ELF-1 (cell line): ENCODE measurements around the gene PGC.
A peak's percentile ranks its signal among the peaks of the same experiment; 100 is the strongest.

Experiments used
- DNase-seq: peaks from one replicate; pipeline ENCODE4 v3.0.0-alpha.2; 2016; ENCODE audit warnings: low read depth, low spot score

Gene PGC

DNA sequence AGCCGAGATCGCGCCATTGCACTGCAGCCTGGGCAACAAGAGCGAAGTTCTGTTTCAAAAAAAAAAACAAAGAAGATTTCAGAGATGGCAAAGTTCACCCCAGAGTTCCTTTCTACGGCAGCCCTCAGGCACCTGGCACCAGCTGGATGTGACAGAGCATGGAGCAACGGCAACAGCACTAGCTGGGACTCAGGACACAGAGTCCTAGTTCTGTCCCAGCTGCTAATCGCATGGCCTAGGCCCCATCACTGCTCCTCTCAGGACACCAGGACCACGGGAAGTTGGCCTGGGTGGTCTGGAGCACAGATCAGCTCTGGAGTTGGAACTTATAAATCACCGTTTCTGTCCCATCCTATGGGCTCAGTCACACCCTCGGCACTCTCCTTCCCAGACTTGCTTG lies 1.1 kb downstream of the PGC start:
- DNase-seq = no peak

DNA sequence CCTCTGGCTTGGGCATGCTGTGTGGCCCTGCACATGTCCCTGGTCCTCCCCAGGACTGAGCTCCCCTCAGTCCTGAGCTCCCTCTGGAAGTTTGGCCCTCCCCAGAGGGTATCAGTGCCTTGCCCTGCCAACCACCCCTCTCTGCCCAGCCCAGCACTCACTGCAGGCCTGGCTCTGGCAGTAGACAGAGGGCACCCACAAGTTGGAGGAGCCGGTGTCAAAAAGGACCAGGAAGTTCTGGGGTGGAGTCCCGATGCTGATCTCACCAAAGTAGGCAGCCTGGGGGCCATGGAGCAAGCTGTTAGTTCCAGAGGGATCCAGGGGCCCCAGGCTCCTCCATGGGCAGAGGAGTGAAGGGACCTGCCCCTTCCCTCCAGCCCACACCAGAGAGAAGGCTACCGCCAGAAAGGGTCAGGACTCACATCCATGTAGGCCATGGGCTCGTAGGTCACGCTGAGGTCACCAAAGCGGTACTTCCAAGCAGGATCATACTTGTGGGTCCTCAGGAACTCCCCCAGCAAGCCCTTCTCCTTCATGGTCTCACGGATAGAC lies 2.9 kb downstream of the PGC start:
- no peak for DNase-seq

DNA sequence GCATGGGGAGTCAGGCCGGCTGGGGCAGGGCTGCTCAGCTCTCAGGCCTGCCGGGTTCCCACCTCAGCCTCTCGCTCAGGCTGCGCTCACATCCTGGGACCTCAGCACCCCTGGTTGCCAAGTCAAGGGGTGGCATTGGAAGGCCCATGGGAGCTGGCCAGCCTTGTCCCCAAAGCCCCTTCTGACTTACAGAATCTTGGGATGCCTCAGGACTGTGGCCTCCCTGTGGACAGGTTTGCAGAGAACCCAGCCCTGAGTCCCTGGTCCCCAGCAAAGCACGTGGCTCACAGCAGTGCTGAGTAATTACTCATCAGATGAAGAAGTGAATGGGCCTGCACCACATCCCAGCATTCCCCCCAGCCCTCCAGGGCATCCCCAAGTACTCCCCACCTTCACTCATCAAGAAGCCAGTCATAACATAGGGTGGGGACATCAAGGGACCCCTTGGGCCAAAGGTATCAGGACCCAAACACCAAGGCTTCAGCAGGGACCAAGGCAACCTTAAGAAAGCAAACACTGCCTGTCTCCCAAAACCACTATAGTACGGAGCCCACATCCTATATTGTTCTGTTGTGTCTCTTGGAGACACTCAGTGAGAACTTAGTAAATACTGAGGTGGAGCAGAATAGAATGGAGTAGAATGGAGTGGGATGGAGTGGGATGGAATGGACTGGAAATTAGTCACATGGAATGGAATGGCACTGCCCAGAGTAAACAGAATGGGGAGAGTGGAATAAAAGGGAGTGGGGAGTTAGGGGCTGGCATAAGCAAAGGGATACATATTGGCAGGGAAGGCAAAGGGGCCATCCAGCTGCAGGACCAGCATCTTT lies 3.6 kb downstream of the PGC start:
- no peak for DNase-seq

DNA sequence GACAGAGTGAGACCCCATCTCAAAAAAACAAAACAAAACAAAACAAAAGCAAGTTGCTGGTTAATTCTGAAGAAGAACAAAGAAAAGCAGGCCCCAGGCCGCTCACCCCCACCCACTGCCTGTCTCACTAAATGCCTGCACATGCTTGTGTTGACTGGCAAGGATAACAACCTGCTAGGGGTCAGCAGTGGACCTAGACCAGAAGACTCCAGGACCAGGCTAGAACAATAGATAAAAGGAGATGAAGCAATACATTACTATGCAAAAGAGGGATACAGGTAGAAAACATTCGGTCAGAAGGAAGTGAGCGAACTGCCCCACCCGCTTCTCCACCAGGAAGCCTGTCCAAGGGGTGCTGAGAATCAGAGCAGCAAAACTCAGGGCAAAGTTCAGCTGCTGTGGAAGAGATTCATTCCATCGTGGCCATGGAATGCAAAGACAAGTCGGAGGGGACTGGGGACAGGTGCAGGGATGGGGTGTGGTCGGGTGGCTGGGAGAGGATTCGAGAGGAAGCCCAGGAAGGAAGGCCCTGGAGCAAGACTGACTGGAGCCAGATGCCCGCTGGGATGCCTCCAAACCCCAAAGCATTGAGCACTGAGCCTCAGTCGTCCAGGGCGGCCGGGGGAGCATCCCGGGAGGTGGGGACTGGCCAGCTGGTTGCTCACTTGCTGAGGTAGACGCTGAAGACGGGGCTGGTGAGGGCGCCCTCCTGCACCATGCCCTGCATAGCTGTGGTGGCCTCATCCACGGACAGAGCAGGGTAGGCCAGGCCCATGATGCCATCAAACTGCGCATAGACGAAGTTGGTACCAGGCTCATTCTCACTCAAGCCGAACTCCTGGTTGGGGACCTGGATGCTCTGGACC lies 5.3 kb downstream of the PGC start:
- peak; percentile 57 for DNase-seq

DNA sequence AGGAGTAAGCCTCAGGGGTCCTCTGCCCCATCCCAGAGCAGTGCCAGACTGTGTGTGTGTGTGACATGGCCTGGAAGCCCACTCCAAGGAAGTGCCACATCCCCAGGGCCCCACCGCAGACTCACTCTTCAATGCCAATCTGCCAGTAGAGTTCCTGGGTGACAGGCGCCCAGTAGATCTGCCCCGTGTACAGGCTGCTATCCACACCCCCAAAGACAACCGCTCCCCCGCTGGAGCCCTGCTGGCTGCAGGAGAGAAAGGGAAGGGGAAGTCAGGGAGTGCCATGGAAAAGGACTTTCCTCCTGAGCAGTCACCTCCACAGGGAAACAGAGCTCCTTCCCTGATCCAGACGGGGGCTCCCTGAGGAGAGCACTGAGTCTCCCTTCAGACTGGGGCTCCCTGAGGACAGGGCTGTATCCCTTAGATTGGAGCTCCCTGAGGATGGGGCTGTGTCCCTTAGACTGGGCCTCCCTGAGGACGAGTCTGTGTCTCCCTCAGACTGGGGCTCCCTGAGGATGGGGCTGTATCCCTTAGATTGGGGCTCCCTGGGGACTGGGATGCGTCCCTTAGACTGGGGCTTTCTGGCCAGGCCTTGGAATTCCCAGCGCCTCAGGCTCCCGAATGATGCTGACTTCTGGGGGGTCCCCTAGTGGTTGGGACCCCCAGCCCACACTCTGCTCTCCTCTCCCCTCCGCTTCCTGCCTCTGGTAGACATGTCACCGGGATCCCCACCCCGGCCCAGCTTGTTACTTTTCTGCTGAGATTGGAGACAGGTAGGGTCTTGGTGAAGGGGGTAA lies 6.6 kb downstream of the PGC start:
- DNase-seq = no peak

DNA sequence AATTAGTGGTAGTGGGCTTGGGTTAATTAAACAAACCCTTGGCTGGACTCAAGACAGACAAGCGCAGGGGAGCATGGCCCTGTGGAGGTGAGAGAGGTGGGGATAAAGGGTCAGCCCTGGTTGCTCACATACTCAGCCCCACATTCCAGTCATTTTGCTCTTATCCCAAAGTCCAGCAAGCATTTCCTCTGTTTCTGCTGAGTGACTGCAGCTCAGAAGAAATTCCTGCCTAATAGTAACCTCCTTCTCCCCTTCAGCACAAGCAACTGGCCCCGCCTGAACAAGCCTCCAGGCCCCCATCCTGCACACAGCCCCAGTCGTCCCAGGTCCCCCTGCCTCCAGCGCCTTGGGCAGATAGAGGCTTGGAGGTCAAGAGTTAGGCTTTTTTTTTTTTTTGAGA lies 8.2 kb downstream of the PGC start:
- DNase-seq = peak; percentile 81

DNA sequence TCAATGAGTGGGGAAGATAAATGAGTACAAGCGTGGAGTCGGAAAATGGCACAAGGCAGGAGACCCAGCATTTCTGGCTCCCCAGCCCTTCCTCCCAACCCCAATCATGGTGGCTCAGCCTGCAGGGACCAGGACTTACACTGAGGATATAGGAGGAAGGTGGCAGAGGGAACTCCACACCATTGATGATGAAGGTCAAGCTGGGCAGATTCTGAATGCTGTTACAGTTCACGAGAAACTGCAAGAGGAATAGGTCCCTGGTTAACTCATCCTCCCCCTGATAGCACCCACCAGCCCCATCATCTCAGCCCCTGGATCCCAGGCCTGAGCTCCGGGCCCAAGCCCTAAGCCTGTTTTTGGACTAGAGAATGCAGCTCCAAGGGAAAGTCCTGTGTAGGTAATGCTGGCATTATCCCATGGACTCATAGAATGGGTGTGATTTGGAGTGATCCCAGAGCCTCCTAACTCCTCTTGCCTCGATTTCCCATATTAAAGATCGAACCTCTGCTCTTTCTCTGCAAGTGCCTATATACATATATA lies 9.5 kb downstream of the PGC start:
- no peak for DNase-seq

DNA sequence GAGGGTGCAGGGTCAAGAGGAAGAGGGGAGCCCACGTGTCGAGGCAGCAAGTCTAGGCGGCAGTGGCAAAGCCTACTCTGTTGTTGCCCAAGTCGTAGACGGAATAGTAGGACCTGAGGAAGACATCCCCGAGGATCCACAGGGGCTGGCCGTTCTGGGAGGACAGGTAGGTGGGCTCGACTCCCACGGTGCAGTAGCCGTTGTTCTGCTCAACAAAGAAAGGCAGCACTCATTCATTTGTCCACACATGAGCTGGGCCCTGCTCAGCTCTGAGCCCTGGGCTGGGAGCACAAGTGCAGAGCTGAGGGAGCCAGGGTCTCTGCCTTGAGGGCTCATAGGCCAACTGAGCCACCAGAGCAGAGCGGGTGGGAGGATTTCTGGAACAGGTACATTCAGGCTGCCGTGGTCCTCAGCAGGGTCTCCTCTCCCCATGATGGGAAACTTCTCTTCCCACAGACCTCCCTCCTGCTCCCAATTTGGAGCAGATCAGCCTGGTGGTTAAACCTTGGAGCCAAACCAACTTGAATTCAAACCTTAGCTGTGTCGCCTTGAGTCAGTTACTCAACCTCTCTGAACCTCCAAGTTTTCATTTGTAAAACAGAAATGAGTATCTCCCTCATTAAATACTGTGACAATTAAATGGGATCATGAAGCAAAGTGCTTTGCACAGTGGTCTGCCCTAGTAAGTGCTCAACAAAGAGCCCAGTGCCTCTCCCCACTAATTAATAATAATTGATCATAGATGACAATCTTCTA lies 10.2 kb downstream of the PGC start:
- DNase-seq = no peak

DNA sequence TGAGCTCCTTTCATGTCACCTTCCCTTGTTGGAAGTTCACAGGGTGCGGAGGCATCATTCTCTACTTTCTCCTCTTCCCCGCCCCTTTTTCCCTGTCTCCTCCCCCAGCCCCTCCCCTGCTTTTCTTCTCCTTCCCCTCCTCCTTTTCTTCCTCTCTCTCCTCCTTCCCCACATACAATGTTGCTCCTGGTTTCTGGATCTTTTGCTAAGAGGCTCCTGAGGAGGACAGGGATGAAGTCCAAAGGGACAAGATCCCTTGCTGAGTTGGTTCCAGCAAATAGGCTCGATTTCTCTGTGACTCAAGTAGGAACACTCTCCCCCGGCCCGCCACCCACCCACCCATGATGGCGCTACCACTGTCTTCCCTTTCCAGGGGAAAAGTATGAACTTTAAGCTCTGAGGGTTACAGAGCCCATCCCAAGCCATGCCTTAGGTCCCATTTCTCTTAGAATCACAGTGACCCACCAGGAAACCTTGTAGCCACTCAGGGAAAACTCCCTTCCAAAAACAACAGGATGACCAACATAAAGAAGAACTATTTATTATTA lies 10.9 kb downstream of the PGC start:
- DNase-seq = no peak

DNA sequence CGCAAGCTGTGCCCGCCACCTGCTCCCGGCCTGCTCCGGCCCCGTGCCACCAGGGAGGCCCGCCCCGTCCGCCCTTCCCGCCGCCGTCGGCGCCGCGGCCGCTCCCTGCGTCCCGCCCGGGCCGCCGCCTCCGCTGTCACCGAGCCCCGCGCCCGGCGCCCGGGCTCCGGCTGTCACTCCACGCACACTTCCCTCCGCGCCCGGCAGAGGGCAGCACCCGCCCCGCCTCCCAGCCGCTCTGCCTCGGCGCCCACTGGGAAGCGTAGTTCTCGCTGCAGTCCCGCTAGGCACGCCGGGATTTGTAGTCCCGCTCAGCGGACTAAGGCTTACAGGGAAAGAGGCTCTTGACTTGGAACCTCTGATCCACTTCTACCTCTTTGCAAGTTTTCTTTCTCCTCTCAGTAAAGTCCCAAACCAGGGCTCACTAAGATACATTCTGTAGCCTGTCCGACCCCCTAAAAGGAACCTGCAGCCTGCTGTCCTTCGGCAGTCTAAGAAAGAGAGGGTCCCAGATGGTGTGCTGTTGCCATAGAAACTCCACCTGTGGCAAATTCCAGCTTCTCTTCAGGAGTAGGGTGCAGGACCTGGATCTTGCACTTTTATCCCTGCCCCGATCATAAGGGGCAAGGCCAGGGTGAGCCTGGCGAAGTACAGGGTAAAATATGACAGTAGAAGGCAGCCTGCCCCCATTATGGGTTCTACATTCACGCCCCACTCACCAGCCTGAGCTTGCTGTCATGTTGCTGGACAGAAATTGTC lies 11.6 kb downstream of the PGC start, which contains the start of gene TFEB:
TFEB (minus strand) TSS at position 182 of the 759 bp plus-strand sequence. CDS start 44,395 bp downstream, outside the sequence.
- DNase-seq = peak; percentile 94

DNA sequence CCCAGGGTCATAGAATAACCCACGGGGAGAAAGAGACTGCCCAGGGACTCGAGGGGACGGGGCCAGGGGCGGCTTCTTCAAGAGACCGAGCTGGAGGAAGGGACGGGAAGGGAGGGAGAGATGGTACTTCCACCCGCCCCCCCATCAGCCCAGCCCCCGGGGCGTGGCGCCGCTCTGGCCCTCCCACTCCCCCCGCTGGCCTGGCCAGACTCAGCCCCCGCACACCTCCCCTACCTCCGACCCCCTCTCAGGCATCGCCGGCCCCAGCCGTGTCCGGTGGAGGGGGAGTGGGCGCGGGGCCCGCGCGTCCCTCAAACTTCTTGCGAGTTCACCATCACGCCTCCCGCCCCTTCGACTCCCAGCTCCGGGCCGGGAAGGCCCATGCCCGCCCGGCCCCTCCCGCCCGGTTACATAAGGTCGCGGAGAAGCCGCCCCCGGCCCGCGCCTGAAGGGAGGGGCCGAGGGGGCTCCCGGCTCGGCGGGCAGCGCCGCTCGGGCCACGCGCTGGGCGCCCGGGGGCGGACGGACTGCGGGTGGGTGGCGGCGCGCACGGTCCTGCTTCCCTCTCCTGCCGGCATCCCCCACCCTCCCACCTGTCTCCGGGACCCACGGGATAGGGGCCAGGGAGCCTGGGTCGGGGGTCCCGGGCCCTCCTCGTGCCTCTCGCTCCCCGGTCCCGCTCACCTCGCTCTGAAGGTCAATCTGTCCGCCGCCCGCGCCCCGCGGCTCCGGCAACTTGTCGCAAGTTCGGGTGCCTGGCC lies 12.4 kb downstream of the PGC start:
- peak; percentile 35 for DNase-seq

DNA sequence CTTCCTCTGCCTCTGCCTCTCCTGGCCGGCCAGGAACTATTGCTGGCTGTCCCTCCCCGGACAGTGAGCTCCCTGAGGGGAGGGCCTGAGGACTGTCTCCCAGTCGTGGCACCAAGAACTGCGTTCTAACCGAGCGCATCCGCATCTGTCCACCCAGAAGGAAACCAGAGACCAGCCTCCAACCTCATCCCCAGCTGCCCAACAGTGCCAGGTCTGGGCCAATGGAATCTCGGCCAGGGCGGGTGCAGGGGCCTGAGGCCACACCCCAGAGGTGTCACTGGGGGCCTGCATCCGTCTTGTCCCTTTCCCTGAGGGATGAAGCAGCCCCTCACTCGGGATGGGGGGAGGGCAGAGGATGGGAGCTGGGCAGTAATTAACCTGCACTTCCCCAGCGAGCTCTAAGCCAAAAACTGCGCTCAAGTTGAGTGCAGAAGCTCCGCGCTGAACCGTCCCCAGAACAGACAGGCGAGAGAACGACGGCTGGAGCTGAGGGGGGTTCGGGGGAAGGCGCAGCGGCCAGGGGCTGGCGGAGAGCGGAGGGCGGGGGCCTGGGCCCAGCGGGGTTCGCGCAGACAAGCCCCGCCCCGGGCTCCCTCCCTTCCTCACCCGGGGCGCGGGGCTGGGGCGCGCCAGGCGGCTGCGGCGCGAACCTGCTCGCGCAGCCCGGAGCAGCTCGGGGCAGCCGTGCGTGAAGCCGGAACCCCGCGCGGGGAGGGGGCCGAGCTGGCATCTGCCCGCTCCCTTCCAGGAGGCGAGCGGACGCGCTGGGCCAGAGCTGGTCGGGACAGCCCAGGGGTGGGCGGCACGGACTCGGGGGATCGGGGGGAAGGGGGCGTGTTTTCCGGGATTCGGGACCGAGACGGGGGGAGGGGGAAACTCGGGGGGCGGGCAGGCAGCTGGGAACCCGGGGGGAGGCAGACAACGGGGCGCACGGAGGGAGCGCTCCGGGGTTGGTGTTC lies 13.2 kb downstream of the PGC start:
- DNase-seq = peak; percentile 71

DNA sequence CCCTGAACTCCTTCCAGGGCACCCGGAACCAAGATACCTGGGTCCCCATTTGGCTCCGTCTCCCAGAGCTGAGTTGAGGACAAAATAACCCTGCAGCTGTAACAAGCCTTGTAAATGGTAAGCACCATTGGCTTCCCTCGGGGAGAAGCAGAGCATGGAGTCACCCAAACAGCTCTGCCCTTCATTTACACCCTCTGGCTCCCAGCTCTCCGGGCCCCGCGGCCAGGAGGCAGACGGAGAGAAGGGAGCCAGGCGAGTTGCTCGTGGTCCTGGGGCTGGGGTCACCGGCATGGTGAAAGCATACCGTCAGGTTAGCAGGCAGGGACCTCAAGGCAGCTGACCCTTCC lies 13.9 kb downstream of the PGC start:
- DNase-seq = no peak

DNA sequence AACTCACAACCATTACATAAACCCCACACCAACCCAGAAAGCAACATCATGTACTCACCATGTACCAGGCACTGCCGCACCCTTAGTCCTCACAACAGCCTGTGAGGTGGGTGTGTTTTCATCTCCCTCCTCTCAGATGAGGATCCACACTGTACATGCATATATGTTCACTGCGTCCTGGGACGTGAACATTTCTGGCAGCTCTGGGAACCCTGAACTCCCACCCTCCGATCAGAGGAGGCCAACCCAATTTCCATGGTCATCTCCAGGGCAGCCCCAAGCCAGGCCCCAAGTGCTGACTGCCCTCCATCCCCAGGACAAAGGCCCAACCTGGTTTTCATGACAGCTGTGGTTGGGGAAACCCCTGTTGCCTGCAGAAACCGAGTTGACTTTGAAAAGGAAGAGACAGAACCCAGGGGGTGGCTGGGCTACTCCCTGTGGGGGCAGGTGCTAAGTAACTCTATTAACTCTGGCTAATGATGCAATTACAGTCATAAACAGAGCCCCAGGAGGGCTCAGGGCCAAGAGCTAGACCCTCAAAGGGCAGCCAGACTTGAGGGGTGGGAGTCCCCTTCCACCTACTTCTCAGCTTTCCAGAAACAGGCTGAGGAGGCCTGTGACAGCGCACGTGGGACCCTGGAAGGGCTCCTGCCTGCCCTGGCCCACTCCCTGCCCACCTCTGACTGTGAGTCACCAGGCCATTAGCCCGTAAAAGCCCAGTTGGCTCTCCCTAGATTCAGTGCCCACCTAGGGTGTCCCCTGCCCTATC lies 14.4 kb downstream of the PGC start:
- peak; percentile 63 for DNase-seq

DNA sequence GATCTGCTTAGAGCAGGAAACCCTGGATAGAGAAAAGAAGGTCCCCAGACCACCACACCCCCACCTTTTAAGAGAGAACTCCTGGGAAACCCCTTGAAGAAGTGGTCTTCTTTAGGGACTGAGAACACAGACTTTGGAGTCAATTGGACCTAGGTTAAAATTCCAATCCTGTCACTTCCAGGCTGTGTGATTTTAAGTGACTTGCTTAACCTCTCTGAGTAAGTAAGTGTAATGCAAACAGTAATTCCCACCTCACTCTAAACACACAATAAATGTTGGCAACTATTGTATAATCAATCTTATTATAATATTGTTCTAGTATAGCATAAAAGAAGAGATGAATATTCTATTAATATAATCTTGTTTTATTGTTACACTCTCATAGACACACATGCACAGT lies 15.0 kb downstream of the PGC start:
- DNase-seq = no peak

DNA sequence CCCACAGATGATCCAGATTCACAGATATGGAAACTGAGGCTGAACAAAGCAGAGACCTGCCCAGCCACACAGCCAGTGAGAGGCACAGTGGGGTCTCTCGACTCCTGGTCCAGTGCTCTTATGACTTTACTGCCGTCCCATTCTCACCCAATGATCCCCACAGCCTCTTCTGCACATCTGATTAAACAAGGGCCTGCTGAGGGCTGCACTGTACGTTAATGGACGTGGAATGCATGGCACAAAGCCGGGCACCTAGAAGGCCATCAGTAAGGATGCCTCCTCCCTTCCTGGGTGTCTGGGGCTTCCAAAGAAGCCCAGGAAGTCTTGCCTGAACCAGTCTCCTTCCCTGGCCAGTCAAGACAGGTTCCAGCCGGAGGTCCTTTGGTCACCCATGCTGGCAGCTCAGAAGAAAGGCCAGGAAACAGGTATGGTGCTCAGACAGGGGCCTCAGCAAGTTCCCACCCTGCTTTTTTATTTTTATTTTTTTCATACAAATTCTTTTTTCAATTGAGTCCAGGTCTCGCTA lies 15.6 kb downstream of the PGC start:
- no peak for DNase-seq
